ENCODE measurements around the gene CRKL. TPM values are rescaled to one million over a fixed set of nuclear protein-coding genes. Genes with fewer than 3 reads are reported as not detected.

CRKL gene
- total RNA-seq, 1 experiment from 2014 or later, result 35.4 TPM

DNA sequence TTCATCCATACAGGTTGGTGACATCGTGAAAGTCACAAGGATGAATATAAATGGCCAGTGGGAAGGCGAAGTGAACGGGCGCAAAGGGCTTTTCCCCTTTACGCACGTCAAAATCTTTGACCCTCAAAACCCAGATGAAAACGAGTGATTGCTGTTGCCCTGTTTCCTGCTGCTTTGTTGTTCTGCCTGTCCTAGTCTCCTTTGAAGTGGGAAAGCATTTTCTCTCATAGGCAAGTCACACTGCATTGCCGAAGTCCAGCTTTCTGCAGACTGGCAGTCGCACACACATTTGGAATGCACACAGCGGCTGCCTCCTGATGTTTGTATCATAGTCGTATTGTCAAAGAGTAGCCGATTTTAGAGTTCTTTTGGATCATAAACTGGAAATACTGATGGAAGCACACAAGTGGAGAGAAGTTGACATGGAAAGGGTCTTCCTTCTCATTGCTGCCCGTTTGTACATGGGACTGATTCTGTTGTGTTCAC lies 32.5 kb downstream of the CRKL start:
- H3K9ac ChIP-seq (ENCODE audit: low read length), result no peak overlapping the region
- no peak for ATAC-seq
- no peaks in the 10 kb centered on the region for H3K9me3 ChIP-seq (ENCODE audit: low read length)
- no peak overlapping the region for H3K4me2 ChIP-seq (ENCODE audit: low read length)
- BruUV-seq (replicated peaks), result no TSS peak
- no peak overlapping the region for H3K27ac ChIP-seq (ENCODE audit: low read length)
- H3K4me3 ChIP-seq (ENCODE audit: low read length), result no peak overlapping the region
- no peak overlapping the region for H2AFZ ChIP-seq (ENCODE audit: low read length)
- ChIA-PET CTCF (no interaction called here), POLR2A (ENCODE audit: unreplicated experiment) (no interaction called here)
- H3K79me2 ChIP-seq (ENCODE audit: low read length), result peaks cover 97% of the 10 kb centered on the region
- peaks cover 18% of the 10 kb centered on the region; the same call in 1 of the 2 replicates for H3K4me1 ChIP-seq (ENCODE audit: insufficient read depth, low read length)
- peaks cover 34% of the 10 kb centered on the region for H4K20me1 ChIP-seq (ENCODE audit: low read length)
- no peak for DNase-seq
- intact Hi-C loops (cut with micrococcal nuclease), result loop anchor here (5.0 kb wide), 1 partner anchor 62 kb away; no protein-coding TSS in a partner anchor
- no peak for TF ChIP-seq EZH2 (IDR thresholded peaks at IDR 0.05; ENCODE audit: low read length, unreplicated experiment)
- TF ChIP-seq, protein P1, sequence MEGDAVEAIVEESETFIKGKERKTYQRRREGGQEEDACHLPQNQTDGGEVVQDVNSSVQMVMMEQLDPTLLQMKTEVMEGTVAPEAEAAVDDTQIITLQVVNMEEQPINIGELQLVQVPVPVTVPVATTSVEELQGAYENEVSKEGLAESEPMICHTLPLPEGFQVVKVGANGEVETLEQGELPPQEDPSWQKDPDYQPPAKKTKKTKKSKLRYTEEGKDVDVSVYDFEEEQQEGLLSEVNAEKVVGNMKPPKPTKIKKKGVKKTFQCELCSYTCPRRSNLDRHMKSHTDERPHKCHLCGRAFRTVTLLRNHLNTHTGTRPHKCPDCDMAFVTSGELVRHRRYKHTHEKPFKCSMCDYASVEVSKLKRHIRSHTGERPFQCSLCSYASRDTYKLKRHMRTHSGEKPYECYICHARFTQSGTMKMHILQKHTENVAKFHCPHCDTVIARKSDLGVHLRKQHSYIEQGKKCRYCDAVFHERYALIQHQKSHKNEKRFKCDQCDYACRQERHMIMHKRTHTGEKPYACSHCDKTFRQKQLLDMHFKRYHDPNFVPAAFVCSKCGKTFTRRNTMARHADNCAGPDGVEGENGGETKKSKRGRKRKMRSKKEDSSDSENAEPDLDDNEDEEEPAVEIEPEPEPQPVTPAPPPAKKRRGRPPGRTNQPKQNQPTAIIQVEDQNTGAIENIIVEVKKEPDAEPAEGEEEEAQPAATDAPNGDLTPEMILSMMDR (conservative IDR thresholded peaks at IDR 0.05; ENCODE audit: low read depth, low read length), result no peak
- no peak for TF ChIP-seq EZH2phosphoT487 (IDR thresholded peaks at IDR 0.05; ENCODE audit: borderline replicate concordance, low read length)
- H3K9me2 ChIP-seq (replicated peaks; ENCODE audit: low read length), result no peaks in the 10 kb centered on the region
- H3K27me3 ChIP-seq (ENCODE audit: low read length), result no peaks in the 10 kb centered on the region
- H3K36me3 ChIP-seq (ENCODE audit: low read depth, low read length), result peaks cover 39% of the 10 kb centered on the region; the same call in 1 of the 2 replicates
- H3F3A ChIP-seq (ENCODE audit: low read length, unreplicated experiment), result no peaks in the 10 kb centered on the region

DNA sequence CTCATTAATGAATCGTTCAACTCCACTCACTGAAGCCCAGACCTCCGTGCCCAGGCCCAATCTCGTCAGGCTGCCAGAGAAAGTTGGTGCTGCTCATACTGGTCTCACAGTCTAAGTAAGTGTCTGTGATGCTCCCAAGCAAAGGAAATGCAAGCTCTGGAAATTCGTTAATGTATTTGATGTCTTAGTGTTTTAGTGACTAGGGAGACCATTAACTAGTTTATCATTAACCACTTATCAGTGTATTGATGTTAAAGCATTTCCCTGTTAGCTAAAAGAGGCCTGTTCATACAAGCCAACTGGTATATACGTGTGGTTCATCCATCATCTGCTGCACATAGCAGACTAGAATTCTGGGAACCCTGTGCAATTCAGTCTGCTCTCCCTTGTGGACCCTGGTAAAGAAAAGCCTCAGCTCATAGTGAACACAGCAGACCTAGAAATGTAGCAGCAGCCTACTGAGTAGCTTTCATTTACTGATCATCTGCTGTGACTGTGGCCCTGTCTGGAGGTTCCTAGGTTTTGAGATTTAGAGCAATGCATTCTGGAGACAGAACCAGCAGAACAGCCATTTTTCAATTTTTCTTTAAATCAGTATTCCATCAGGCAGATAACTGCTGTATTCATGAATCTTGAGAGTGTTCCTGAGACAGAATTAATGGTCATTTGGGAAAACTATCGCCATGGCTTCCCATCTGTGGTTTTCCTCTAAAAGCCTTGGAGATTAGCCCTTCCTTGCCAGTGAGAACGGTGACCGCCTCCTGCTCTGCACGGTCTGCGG lies 34.1 kb downstream of the CRKL start:
- Histone ChIP-seq H3K79me2 (ENCODE audit: low read length) (peaks cover 81% of the 10 kb centered on the region), H3K27ac (ENCODE audit: low read length) (no peak overlapping the region), H3K4me3 (ENCODE audit: low read length) (no peak overlapping the region), H3K9me3 (ENCODE audit: low read length) (no peaks in the 10 kb centered on the region), H3F3A (ENCODE audit: low read length, unreplicated experiment) (peaks cover 4% of the 10 kb centered on the region), H4K20me1 (ENCODE audit: low read length) (peaks cover 23% of the 10 kb centered on the region), H3K9ac (ENCODE audit: low read length) (no peak overlapping the region), H2AFZ (ENCODE audit: low read length) (no peak overlapping the region), H3K27me3 (ENCODE audit: low read length) (no peaks in the 10 kb centered on the region), H3K9me2 (replicated peaks; ENCODE audit: low read length) (no peaks in the 10 kb centered on the region), H3K4me2 (ENCODE audit: low read length) (no peak overlapping the region), H3K4me1 (ENCODE audit: insufficient read depth, low read length) (peaks cover 13% of the 10 kb centered on the region), H3K36me3 (ENCODE audit: low read depth, low read length) (peaks cover 39% of the 10 kb centered on the region; the same call in 1 of the 2 replicates)
- DNase-seq (no peak), ATAC-seq (no peak)
- TF ChIP-seq EZH2 (IDR thresholded peaks at IDR 0.05; ENCODE audit: low read length, unreplicated experiment) (no peak), EZH2phosphoT487 (IDR thresholded peaks at IDR 0.05; ENCODE audit: borderline replicate concordance, low read length) (no peak)
- TF ChIP-seq, protein P1 (conservative IDR thresholded peaks at IDR 0.05; ENCODE audit: low read depth, low read length), result no peak
- intact Hi-C loops (cut with micrococcal nuclease), result loop anchor here (5.0 kb wide), 1 partner anchor 64 kb away; no protein-coding TSS in a partner anchor
- POLR2A ChIA-PET (ENCODE audit: unreplicated experiment), result no interaction called here
- CTCF ChIA-PET, result no interaction called here
- no TSS peak for BruUV-seq (replicated peaks)

DNA sequence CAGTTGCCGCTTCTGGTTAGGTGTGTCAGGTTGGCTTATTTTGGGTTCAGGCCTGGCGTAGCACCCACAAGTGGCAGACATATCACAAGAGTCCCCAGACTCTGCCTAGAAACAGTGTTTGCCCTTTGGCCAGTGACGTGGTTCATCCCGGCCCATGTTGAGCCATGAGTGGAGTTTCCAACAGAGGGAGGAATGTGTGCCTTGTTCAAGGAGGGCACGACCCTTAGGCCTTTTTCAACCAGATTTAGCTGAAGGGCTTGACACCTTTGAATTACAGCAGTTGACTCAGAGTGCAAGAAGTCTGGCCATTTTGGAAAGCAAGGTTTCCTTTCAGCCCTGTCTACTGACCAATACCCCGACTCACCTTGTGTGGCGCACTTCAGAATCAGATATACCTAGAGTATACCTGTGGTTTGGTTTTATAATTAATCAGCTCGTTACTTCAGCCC lies 34.7 kb downstream of the CRKL start:
- intact Hi-C loops (cut with micrococcal nuclease), result loop anchor here (5.0 kb wide), 1 partner anchor 65 kb away; no protein-coding TSS in a partner anchor
- ChIA-PET CTCF (no interaction called here), POLR2A (ENCODE audit: unreplicated experiment) (no interaction called here)
- DNase-seq (no peak), ATAC-seq (no peak)
- Histone ChIP-seq H3K9ac (ENCODE audit: low read length) (no peak overlapping the region), H3K9me2 (replicated peaks; ENCODE audit: low read length) (no peaks in the 10 kb centered on the region), H3K27ac (ENCODE audit: low read length) (no peak overlapping the region), H3K4me2 (ENCODE audit: low read length) (no peak overlapping the region), H3K9me3 (ENCODE audit: low read length) (no peaks in the 10 kb centered on the region), H3K79me2 (ENCODE audit: low read length) (peaks cover 80% of the 10 kb centered on the region), H2AFZ (ENCODE audit: low read length) (no peak overlapping the region), H4K20me1 (ENCODE audit: low read length) (peaks cover 18% of the 10 kb centered on the region), H3K4me1 (ENCODE audit: insufficient read depth, low read length) (peaks cover 16% of the 10 kb centered on the region), H3K4me3 (ENCODE audit: low read length) (no peak overlapping the region), H3F3A (ENCODE audit: low read length, unreplicated experiment) (peaks cover 4% of the 10 kb centered on the region), H3K36me3 (ENCODE audit: low read depth, low read length) (peaks cover 39% of the 10 kb centered on the region; the same call in 1 of the 2 replicates), H3K27me3 (ENCODE audit: low read length) (no peaks in the 10 kb centered on the region)
- TF ChIP-seq EZH2 (IDR thresholded peaks at IDR 0.05; ENCODE audit: low read length, unreplicated experiment), result no peak
- TF ChIP-seq EZH2phosphoT487 (IDR thresholded peaks at IDR 0.05; ENCODE audit: borderline replicate concordance, low read length), result no peak
- TF ChIP-seq, protein P1 (conservative IDR thresholded peaks at IDR 0.05; ENCODE audit: low read depth, low read length), result no peak
- no TSS peak for BruUV-seq (replicated peaks)
